Measurements from ENCODE around the gene SAMD15. TPM values are rescaled to one million over a fixed set of nuclear protein-coding genes. Genes with fewer than 3 reads are reported as not detected.

SAMD15 gene
- polyA plus RNA-seq, 3 donors: 8.4 to 10.6 (median 9.8) TPM

Other genes starting within 250 kb of the SAMD15 start
- gene ZDHHC22, start 235.6 kb upstream of the SAMD15 start, polyA plus RNA-seq (ENCODE audit: insufficient read length in 3 of 3): under 1 TPM; 0.35 to 0.46 (median 0.41) TPM
- 1 to 10 TPM in 2 of 3 donors, under 1 TPM in 1; 0.79 to 2.1 (median 1.5) TPM for gene TMEM63C, start 195.6 kb upstream of the SAMD15 start, polyA plus RNA-seq (ENCODE audit: insufficient read length in 3 of 3)
- gene NGB, start 106.2 kb upstream of the SAMD15 start, polyA plus RNA-seq (ENCODE audit: insufficient read length in 3 of 3): not detected
- 10 to 100 TPM; 38.6 to 39.9 (median 39.1) TPM for gene POMT2, start 56.5 kb upstream of the SAMD15 start, polyA plus RNA-seq (ENCODE audit: insufficient read length in 3 of 3)
- gene GSTZ1, start 56.3 kb upstream of the SAMD15 start, polyA plus RNA-seq (ENCODE audit: insufficient read length in 3 of 3): 10 to 100 TPM; 21.0 to 28.5 (median 26.4) TPM
- 10 to 100 TPM; 21.4 to 22.5 (median 22.2) TPM for gene TMED8, start 285 bp upstream of the SAMD15 start, polyA plus RNA-seq (ENCODE audit: insufficient read length in 3 of 3)
- gene NOXRED1, start 46.1 kb downstream of the SAMD15 start, polyA plus RNA-seq (ENCODE audit: insufficient read length in 3 of 3): 1 to 10 TPM; 2.2 to 2.6 (median 2.3) TPM
- 10 to 100 TPM; 30.3 to 33.1 (median 30.9) TPM for gene VIPAS39, start 80.2 kb downstream of the SAMD15 start, polyA plus RNA-seq (ENCODE audit: insufficient read length in 3 of 3)
- gene AHSA1, start 80.7 kb downstream of the SAMD15 start, polyA plus RNA-seq (ENCODE audit: insufficient read length in 3 of 3): 100 to 1,000 TPM; 249 to 271 (median 249) TPM
- gene ISM2, start 121.4 kb downstream of the SAMD15 start, polyA plus RNA-seq (ENCODE audit: insufficient read length in 3 of 3): 1 to 10 TPM; 1.3 to 2.8 (median 1.4) TPM
- 10 to 100 TPM; 74.3 to 87.6 (median 84.0) TPM for gene SPTLC2, start 239.3 kb downstream of the SAMD15 start, polyA plus RNA-seq (ENCODE audit: insufficient read length in 3 of 3)

Measured in right renal cortex interstitium (tissue), 3 donors.